ENCODE results near the gene RAD51B. TPM values are rescaled to one million over a fixed set of nuclear protein-coding genes. Genes with fewer than 3 reads are reported as not detected.

The RAD51B gene
- total RNA-seq, 4 donors from 2014 or later, result 5.0 to 31.8 (median 20.6) TPM

DNA sequence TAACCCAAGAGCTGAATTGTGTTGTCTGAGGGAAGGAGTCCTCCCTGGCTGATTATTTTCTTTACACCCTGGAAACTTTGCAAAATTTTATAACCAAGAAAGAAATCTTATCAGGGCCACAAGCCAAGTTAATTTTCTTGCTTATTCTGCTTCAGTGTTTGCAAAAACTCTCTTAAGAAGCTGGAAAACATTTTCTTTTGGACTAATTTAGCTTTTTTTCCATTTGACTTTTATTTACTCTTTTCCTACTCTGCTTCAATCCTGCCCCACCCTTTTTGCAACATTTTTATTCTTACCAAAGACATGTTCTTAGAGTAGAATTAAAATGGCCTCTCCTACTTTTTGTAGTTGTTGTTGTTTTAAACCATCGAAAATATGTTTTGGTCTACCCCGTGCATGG is 594.5 kb downstream of the RAD51B start:
- no peak for DNase-seq
- H3K27me3 ChIP-seq, result no peaks in the 10 kb centered on the region
- intact Hi-C loops (cut with DNase I; ENCODE audit: low total_unique reads), result no loop called here
- H3K4me1 ChIP-seq, result peaks cover 0 to 27% (median 4%) of the 10 kb centered on the region in 4 donors
- no peak overlapping the region for H3K4me3 ChIP-seq
- no peak for TF ChIP-seq POLR2A (IDR thresholded peaks at IDR 0.05)
- no peak for TF ChIP-seq EP300 (IDR thresholded peaks at IDR 0.05; ENCODE audit: low read depth)
- TF ChIP-seq POLR2AphosphoS5 (IDR thresholded peaks at IDR 0.05), result no peak
- no peak for TF ChIP-seq CTCF (IDR thresholded peaks at IDR 0.05)
- H3K36me3 ChIP-seq, result no peaks in the 10 kb centered on the region
- in situ Hi-C loops (cut with MboI; ENCODE audit: low pct_ligation_motif_present in 1 of 4, low pct_unique_long_range_greater_than_20kb in 1 of 4, low sequenced_read_pairs in 3 of 4), result no loop called here
- 85 to 91% methylated on average over 2 of the region's 2 CpGs for WGBS, 2 donors (ENCODE audit: low coverage in 1 of 2)
- no peaks in the 10 kb centered on the region for H3K9me3 ChIP-seq
- peak overlapping the region in 1 of 4 donors; percentile 5 for H3K27ac ChIP-seq

GRCh38 chr14:68416171-68416570 is 596.6 kb downstream of the RAD51B start:
- 80 to 83% methylated on average over 4 of the region's 4 CpGs for WGBS, 2 donors (ENCODE audit: low coverage in 1 of 2)
- no peak for TF ChIP-seq POLR2AphosphoS5 (IDR thresholded peaks at IDR 0.05)
- no peak for TF ChIP-seq CTCF (IDR thresholded peaks at IDR 0.05)
- TF ChIP-seq POLR2A (IDR thresholded peaks at IDR 0.05), result no peak
- TF ChIP-seq EP300 (IDR thresholded peaks at IDR 0.05; ENCODE audit: low read depth), result no peak
- no peak for DNase-seq
- in situ Hi-C loops (cut with MboI; ENCODE audit: low pct_ligation_motif_present in 1 of 4, low pct_unique_long_range_greater_than_20kb in 1 of 4, low sequenced_read_pairs in 3 of 4) (no loop called here), intact Hi-C loops (cut with DNase I; ENCODE audit: low total_unique reads) (no loop called here)
- Histone ChIP-seq H3K4me3 (no peak overlapping the region), H3K27me3 (no peaks in the 10 kb centered on the region), H3K27ac (no peak overlapping the region), H3K9me3 (no peaks in the 10 kb centered on the region), H3K36me3 (no peaks in the 10 kb centered on the region), H3K4me1 (peaks cover 0 to 27% (median 4%) of the 10 kb centered on the region in 4 donors)

- Histone ChIP-seq H3K27ac (no peak overlapping the region), H3K9me3 (no peaks in the 10 kb centered on the region), H3K4me1 (peaks cover 0 to 24% (median 4%) of the 10 kb centered on the region in 4 donors), H3K27me3 (no peaks in the 10 kb centered on the region), H3K36me3 (no peaks in the 10 kb centered on the region), H3K4me3 (no peak overlapping the region)
- no peak for TF ChIP-seq CTCF (IDR thresholded peaks at IDR 0.05)
- TF ChIP-seq EP300 (IDR thresholded peaks at IDR 0.05; ENCODE audit: low read depth), result no peak
- no peak for TF ChIP-seq POLR2A (IDR thresholded peaks at IDR 0.05)
- no peak for TF ChIP-seq POLR2AphosphoS5 (IDR thresholded peaks at IDR 0.05)
- no peak for DNase-seq
- 91 to 93% methylated on average over 4 to 5 of the region's 5 CpGs for WGBS, 2 donors (ENCODE audit: low coverage in 1 of 2)
- in situ Hi-C loops (cut with MboI; ENCODE audit: low pct_ligation_motif_present in 1 of 4, low pct_unique_long_range_greater_than_20kb in 1 of 4, low sequenced_read_pairs in 3 of 4), result no loop called here
- intact Hi-C loops (cut with DNase I; ENCODE audit: low total_unique reads), result no loop called here
Measured at GRCh38 chr14:68417009-68417650, 597.6 kb downstream of the RAD51B start.

DNA sequence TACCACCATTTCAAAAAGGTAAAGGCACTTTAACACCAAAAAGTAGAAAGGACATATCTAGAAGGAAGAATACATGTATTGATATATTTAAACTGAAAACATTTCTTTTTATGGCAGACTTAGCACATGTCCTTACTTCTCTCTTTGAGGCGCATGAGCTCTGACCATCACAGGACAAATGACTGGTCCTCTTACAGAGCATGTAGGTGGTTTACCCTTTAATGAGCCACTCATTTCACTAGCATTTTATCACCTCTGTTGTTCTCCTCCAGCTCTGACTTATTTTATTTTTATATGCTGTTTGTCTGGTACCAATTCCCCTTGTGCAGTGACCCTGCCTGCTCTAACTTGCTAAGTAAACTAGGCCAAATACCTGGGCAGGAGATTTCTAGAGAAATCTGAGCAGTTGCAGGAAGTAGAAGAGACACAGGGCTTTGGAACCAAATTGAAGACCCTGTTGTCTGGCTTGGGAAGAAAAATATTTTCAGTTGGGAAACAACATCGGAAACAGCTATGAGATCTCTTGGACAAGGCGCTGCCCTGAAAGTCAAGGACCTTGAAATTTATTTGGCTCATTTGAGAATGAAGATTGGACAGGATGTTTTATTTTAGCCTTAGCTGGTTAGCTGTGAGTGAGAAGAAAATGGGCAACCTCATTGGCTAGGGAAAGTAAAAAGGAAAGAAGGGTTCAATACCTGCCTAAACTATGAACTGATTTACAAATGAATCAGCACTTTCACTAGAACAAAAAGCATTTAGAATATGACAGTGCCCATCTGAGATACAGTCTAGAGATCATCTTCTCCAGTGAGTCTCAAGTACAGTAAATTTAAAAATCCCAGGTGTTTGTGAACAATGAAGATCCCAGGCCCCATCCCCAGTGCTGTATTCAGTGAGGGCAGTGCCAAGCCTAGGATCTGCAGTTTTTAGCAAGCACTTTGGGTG is 598.9 kb downstream of the RAD51B start:
- DNase-seq, result no peak
- Histone ChIP-seq H3K4me3 (no peak overlapping the region), H3K27ac (no peak overlapping the region), H3K27me3 (no peaks in the 10 kb centered on the region), H3K9me3 (no peaks in the 10 kb centered on the region), H3K4me1 (peaks cover 0 to 21% (median 4%) of the 10 kb centered on the region in 4 donors), H3K36me3 (no peaks in the 10 kb centered on the region)
- 80 to 93% methylated on average over 3 of the region's 3 CpGs for WGBS, 2 donors (ENCODE audit: low coverage in 1 of 2)
- in situ Hi-C loops (cut with MboI; ENCODE audit: low pct_ligation_motif_present in 1 of 4, low pct_unique_long_range_greater_than_20kb in 1 of 4, low sequenced_read_pairs in 3 of 4), result no loop called here
- TF ChIP-seq POLR2A (IDR thresholded peaks at IDR 0.05) (no peak), EP300 (IDR thresholded peaks at IDR 0.05; ENCODE audit: low read depth) (no peak), POLR2AphosphoS5 (IDR thresholded peaks at IDR 0.05) (no peak), CTCF (IDR thresholded peaks at IDR 0.05) (no peak)
- intact Hi-C loops (cut with DNase I; ENCODE audit: low total_unique reads), result no loop called here
